Measurements from ENCODE around the gene SNX1. TPM values are rescaled to one million over a fixed set of nuclear protein-coding genes. Genes with fewer than 3 reads are reported as not detected.

SNX1 gene
- total and polyA plus RNA-seq, 2 of the 13 experiments (the other 11 are each of a cell fraction or from before 2014, with no cell fraction given): 29.3 to 60.1 TPM

DNA sequence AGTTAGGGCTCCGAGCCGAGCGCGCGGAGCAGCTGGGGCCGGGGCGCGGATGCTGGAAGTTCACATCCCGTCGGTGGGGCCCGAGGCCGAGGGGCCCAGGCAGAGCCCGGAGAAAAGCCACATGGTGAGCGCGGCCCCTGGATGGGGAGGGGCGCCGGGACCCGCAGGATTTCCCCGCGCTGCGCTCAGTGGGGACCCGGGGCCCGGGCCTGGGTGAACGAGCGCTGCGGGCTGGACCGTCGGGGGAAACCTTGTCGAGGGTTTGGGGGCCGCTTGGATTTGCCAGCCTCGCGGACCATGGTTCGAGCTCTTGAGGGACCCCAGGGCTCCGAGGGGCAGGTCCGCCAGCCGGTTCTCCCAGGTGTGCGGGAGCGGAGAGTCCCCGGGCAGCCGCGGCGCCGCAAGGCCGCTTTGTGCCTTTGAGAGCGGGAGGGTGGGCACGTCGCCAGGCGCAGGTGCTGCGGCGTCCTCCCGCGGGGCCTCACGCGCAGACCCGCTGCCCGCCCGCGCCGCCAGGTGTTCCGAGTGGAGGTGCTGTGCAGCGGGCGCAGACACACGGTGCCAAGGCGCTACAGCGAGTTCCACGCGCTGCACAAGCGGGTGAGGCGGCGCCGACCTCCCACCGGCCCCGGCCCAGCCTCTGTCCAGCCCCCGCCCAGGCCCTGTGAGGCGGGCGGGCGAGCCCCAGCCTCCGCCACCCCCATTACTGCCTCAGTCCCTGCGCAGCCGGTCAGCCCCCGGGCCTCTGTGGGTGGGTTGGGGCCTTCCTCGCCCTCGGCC, 56.1 kb downstream of the SNX1 start, which contains the start of gene SNX22 (continued):
- TF ChIP-seq, protein P1, sequence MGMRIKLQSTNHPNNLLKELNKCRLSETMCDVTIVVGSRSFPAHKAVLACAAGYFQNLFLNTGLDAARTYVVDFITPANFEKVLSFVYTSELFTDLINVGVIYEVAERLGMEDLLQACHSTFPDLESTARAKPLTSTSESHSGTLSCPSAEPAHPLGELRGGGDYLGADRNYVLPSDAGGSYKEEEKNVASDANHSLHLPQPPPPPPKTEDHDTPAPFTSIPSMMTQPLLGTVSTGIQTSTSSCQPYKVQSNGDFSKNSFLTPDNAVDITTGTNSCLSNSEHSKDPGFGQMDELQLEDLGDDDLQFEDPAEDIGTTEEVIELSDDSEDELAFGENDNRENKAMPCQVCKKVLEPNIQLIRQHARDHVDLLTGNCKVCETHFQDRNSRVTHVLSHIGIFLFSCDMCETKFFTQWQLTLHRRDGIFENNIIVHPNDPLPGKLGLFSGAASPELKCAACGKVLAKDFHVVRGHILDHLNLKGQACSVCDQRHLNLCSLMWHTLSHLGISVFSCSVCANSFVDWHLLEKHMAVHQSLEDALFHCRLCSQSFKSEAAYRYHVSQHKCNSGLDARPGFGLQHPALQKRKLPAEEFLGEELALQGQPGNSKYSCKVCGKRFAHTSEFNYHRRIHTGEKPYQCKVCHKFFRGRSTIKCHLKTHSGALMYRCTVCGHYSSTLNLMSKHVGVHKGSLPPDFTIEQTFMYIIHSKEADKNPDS (CRISPR knock-in tag; IDR thresholded peaks at IDR 0.05): no peak
- 0 out of 2 replicates have a peak, but pooled peaks have one; percentile 6 for TF ChIP-seq ISX (CRISPR knock-in tag; conservative IDR thresholded peaks at IDR 0.05)
- TF ChIP-seq, protein P2, sequence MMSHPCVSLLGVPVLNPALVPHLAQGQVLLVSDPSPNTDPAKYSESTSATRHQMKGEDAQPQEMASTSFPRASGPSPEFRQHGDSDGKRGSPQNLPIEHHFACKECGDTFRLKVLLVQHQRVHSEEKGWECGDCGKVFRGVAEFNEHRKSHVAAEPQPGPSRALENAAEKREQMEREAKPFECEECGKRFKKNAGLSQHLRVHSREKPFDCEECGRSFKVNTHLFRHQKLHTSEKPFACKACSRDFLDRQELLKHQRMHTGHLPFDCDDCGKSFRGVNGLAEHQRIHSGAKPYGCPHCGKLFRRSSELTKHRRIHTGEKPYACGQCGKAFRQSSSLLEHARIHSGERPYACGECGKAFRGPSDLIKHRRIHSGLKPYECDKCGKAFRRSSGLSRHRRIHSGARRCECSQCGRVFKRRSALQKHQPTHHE (CRISPR knock-in tag; IDR thresholded peaks at IDR 0.05; ENCODE audit: borderline replicate concordance): 0 out of 2 replicates have a peak, but pooled peaks have one; percentile 44
- TF ChIP-seq, protein P3, sequence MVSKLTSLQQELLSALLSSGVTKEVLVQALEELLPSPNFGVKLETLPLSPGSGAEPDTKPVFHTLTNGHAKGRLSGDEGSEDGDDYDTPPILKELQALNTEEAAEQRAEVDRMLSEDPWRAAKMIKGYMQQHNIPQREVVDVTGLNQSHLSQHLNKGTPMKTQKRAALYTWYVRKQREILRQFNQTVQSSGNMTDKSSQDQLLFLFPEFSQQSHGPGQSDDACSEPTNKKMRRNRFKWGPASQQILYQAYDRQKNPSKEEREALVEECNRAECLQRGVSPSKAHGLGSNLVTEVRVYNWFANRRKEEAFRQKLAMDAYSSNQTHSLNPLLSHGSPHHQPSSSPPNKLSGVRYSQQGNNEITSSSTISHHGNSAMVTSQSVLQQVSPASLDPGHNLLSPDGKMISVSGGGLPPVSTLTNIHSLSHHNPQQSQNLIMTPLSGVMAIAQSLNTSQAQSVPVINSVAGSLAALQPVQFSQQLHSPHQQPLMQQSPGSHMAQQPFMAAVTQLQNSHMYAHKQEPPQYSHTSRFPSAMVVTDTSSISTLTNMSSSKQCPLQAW (CRISPR knock-in tag; IDR thresholded peaks at IDR 0.05): no peak
- TF ChIP-seq, protein P4, sequence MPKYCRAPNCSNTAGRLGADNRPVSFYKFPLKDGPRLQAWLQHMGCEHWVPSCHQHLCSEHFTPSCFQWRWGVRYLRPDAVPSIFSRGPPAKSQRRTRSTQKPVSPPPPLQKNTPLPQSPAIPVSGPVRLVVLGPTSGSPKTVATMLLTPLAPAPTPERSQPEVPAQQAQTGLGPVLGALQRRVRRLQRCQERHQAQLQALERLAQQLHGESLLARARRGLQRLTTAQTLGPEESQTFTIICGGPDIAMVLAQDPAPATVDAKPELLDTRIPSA (CRISPR knock-in tag; IDR thresholded peaks at IDR 0.05; ENCODE audit: borderline replicate concordance): 0 out of 2 replicates have a peak, but pooled peaks have one; percentile 74
- TF ChIP-seq ZNF335 (CRISPR knock-in tag; IDR thresholded peaks at IDR 0.05): 0 out of 2 replicates have a peak, but pooled peaks have one; percentile 20
- TF ChIP-seq TGIF2 (CRISPR knock-in tag; IDR thresholded peaks at IDR 0.05): no peak
- TF ChIP-seq, protein P5, sequence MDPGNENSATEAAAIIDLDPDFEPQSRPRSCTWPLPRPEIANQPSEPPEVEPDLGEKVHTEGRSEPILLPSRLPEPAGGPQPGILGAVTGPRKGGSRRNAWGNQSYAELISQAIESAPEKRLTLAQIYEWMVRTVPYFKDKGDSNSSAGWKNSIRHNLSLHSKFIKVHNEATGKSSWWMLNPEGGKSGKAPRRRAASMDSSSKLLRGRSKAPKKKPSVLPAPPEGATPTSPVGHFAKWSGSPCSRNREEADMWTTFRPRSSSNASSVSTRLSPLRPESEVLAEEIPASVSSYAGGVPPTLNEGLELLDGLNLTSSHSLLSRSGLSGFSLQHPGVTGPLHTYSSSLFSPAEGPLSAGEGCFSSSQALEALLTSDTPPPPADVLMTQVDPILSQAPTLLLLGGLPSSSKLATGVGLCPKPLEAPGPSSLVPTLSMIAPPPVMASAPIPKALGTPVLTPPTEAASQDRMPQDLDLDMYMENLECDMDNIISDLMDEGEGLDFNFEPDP (CRISPR knock-in tag; conservative IDR thresholded peaks at IDR 0.05): no peak
- no peak for TF ChIP-seq SKI (IDR thresholded peaks at IDR 0.05; ENCODE audit: partially characterized antibody)
- TF ChIP-seq, protein P6, sequence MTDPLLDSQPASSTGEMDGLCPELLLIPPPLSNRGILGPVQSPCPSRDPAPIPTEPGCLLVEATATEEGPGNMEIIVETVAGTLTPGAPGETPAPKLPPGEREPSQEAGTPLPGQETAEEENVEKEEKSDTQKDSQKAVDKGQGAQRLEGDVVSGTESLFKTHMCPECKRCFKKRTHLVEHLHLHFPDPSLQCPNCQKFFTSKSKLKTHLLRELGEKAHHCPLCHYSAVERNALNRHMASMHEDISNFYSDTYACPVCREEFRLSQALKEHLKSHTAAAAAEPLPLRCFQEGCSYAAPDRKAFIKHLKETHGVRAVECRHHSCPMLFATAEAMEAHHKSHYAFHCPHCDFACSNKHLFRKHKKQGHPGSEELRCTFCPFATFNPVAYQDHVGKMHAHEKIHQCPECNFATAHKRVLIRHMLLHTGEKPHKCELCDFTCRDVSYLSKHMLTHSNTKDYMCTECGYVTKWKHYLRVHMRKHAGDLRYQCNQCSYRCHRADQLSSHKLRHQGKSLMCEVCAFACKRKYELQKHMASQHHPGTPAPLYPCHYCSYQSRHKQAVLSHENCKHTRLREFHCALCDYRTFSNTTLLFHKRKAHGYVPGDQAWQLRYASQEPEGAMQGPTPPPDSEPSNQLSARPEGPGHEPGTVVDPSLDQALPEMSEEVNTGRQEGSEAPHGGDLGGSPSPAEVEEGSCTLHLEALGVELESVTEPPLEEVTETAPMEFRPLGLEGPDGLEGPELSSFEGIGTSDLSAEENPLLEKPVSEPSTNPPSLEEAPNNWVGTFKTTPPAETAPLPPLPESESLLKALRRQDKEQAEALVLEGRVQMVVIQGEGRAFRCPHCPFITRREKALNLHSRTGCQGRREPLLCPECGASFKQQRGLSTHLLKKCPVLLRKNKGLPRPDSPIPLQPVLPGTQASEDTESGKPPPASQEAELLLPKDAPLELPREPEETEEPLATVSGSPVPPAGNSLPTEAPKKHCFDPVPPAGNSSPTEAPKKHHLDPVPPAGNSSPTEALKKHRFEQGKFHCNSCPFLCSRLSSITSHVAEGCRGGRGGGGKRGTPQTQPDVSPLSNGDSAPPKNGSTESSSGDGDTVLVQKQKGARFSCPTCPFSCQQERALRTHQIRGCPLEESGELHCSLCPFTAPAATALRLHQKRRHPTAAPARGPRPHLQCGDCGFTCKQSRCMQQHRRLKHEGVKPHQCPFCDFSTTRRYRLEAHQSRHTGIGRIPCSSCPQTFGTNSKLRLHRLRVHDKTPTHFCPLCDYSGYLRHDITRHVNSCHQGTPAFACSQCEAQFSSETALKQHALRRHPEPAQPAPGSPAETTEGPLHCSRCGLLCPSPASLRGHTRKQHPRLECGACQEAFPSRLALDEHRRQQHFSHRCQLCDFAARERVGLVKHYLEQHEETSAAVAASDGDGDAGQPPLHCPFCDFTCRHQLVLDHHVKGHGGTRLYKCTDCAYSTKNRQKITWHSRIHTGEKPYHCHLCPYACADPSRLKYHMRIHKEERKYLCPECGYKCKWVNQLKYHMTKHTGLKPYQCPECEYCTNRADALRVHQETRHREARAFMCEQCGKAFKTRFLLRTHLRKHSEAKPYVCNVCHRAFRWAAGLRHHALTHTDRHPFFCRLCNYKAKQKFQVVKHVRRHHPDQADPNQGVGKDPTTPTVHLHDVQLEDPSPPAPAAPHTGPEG (CRISPR knock-in tag; IDR thresholded peaks at IDR 0.05): peak; percentile 94
- 0 out of 2 replicates have a peak, but pooled peaks have one; percentile 15 for TF ChIP-seq ZNF816 (CRISPR knock-in tag; IDR thresholded peaks at IDR 0.05; ENCODE audit: borderline replicate concordance)
- peak; percentile 97 for TF ChIP-seq ZNF777 (CRISPR knock-in tag; IDR thresholded peaks at IDR 0.05)
- TF ChIP-seq ZNF251 (CRISPR knock-in tag; IDR thresholded peaks at IDR 0.05): no peak
- no peak for TF ChIP-seq ETV5 (CRISPR knock-in tag; IDR thresholded peaks at IDR 0.05; ENCODE audit: borderline replicate concordance)
- peak; percentile 83 for TF ChIP-seq ZFY (CRISPR knock-in tag; IDR thresholded peaks at IDR 0.05)

Data from HepG2 (cell line).